Measurements from ENCODE around the gene ITM2A.

DNA sequence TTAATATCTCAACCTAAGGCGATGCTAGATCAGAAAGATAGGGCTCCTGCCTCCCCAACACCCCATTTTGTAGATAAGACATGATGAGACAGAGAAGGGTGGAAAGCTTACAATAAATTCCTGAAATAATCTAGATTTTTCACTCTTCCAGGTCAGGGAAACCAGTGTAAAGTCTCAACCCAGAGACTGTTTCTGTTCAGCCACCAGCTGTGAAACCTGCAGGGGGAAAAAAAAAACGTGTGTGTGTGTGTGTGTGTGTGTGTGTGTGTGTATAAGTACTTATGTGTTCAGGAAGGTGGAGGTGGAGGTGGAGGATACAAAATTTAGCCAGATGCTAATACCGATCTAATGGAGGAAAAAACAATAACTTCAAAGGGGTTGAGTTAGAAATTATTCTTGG lies 773 bp upstream of the ITM2A start:
- TF ChIP-seq CTCF (IDR thresholded peaks at IDR 0.05) (no peak), EP300 (IDR thresholded peaks at IDR 0.05) (no peak), POLR2AphosphoS5 (IDR thresholded peaks at IDR 0.05) (no peak), POLR2A (IDR thresholded peaks at IDR 0.05) (no peak)

Data from upper lobe of left lung (tissue), 4 donors.